Neural progenitor cell (in vitro differentiated cells): ENCODE measurements around the gene PIK3R2. TPM values are rescaled to one million over a fixed set of nuclear protein-coding genes. Genes with fewer than 3 reads are reported as not detected.
"Not testable (repeated sequence)": the region's sequence is repeated elsewhere in the genome, so short reads cannot be mapped to it uniquely, and the experiment has no call there.

Experiments used
- DNase-seq: peaks from one replicate; pipeline ENCODE4 v3.0.0-alpha.2; 2016; ENCODE audit warnings: low spot score
- H2AFZ ChIP-seq: fragments of 200-600 bp; sonication (generic); replicated peaks from 2 replicates; pipeline ENCODE4 v1.6.1; 2016; ENCODE audit warnings: antibody characterized with exemption
- H3F3A ChIP-seq: fragments of 200-600 bp; sonication (generic); 2 replicates; pipeline ENCODE4 v1.6.1; 2016; ENCODE audit warnings: antibody characterized with exemption, low read depth
- H3K27ac ChIP-seq: fragments of 200-600 bp; sonication (generic); 2 replicates; pipeline ENCODE4 v1.5.1; 2016; ENCODE audit warnings: mild to moderate bottlenecking
- H3K27me3 ChIP-seq: fragments of 200-600 bp; sonication (generic); 2 replicates; pipeline ENCODE4 v1.6.1; 2016; ENCODE audit warnings: mild to moderate bottlenecking, moderate library complexity
- H3K36me3 ChIP-seq: fragments of 200-600 bp; sonication (generic); 2 replicates; pipeline ENCODE4 v1.5.1; 2016
- H3K4me1 ChIP-seq: fragments of 200-600 bp; sonication (generic); 2 replicates; pipeline ENCODE4 v1.6.1; 2016; ENCODE audit warnings: mixed run types
- H3K4me2 ChIP-seq: fragments of 200-600 bp; sonication (generic); 2 replicates; pipeline ENCODE4 v1.6.1; 2016
- H3K4me3 ChIP-seq: fragments of 200-600 bp; sonication (generic); 2 replicates; pipeline ENCODE4 v1.5.1; 2016
- H3K79me2 ChIP-seq: fragments of 200-600 bp; sonication (generic); 2 replicates; pipeline ENCODE4 v1.6.1; 2016; ENCODE audit warnings: low read depth
- H3K9ac ChIP-seq: fragments of 200-600 bp; sonication (generic); 2 replicates; pipeline ENCODE4 v1.6.1; 2016
- H3K9me3 ChIP-seq: fragments of 200-600 bp; sonication (generic); 2 replicates; pipeline ENCODE4 v1.5.1; 2016; ENCODE audit warnings: low read depth
- H4K20me1 ChIP-seq: fragments of 200-600 bp; sonication (generic); 2 replicates; pipeline ENCODE4 v1.6.1; 2016; ENCODE audit warnings: low read depth
- H3K27ac Mint-ChIP-seq: 3 replicates; pipeline ENCODE4 v1.8.0; 2021; ENCODE audit warnings: mixed read lengths
- H3K27me3 Mint-ChIP-seq: 2 replicates; pipeline ENCODE4 v1.8.0; 2022; ENCODE audit warnings: low read depth, mild to moderate bottlenecking, inconsistent platforms, moderate library complexity, mixed read lengths; ENCODE audit not compliant: insufficient read depth
- H3K36me3 Mint-ChIP-seq: 3 replicates; pipeline ENCODE4 v1.8.0; 2021; ENCODE audit warnings: mixed read lengths
- H3K4me1 Mint-ChIP-seq: 3 replicates; pipeline ENCODE4 v1.8.0; 2021; ENCODE audit warnings: mixed read lengths
- H3K4me3 Mint-ChIP-seq: 3 replicates; pipeline ENCODE4 v1.8.0; 2021; ENCODE audit warnings: mild to moderate bottlenecking, moderate library complexity, mixed read lengths
- H3K9me3 Mint-ChIP-seq: 3 replicates; pipeline ENCODE4 v1.8.0; 2020; ENCODE audit warnings: mixed read lengths
- CTCF ChIP-seq: fragments of 200-600 bp; sonication (generic); IDR thresholded peaks from 2 replicates; pipeline ENCODE4 v1.5.1; 2017; ENCODE audit warnings: antibody characterized with exemption, mild to moderate bottlenecking
- EZH2 ChIP-seq: fragments of 200-600 bp; sonication (generic); IDR thresholded peaks from 2 replicates; pipeline ENCODE4 v1.6.1; 2017; ENCODE audit warnings: antibody characterized with exemption, mild to moderate bottlenecking, moderate library complexity
- EZH2phosphoT487 ChIP-seq: fragments of 200-600 bp; sonication (generic); IDR thresholded peaks from 2 replicates; pipeline ENCODE4 v1.6.1; 2017; ENCODE audit warnings: antibody characterized with exemption
- total RNA-seq: library from RNA; depleted of rRNA; stranded (reverse); fragments of >200 nt; gene quantifications from 2 replicates; pipeline ENCODE4 v1.2.3, GENCODE V29; 2015; ENCODE audit warnings: low replicate concordance

Gene PIK3R2
- total RNA-seq: 21.4 and 41.8 TPM in 2 replicates

GRCh38 chr19:18152817-18153555 is at the start of gene PIK3R2:
PIK3R2 (plus strand) TSS chr19:18153163; CDS start chr19:18155880, 2,717 bp downstream.
- Mint-ChIP-seq H3K4me3 (peak within 1 kb of the TSS; percentile 92), H3K27me3 (peaks cover 7% of the 10 kb centered on the region), H3K36me3 (peaks cover 3% of the 10 kb centered on the region), H3K4me1 (peaks cover 31% of the 10 kb centered on the region), H3K27ac (peak within 1 kb of the TSS; percentile 97), H3K9me3 (no peaks in the 10 kb centered on the region)
- H3K9me3 ChIP-seq: no peaks in the 10 kb centered on the region
- H3K4me1 ChIP-seq: peaks cover 15% of the 10 kb centered on the region
- peaks cover 23% of the 10 kb centered on the region for H3K79me2 ChIP-seq
- H4K20me1 ChIP-seq: peaks cover 26% of the 10 kb centered on the region
- no peaks in the 10 kb centered on the region for H3K36me3 ChIP-seq
- H3K4me3 ChIP-seq: peak within 1 kb of the TSS; percentile 91
- TF ChIP-seq CTCF: no peak
- peaks cover 41% of the 10 kb centered on the region for H3F3A ChIP-seq
- peak within 1 kb of the TSS; percentile 88 for H2AFZ ChIP-seq
- DNase-seq: peak; percentile 100
- H3K9ac ChIP-seq: peak within 1 kb of the TSS; percentile 93
- peak within 1 kb of the TSS; percentile 80 for H3K27ac ChIP-seq
- H3K27me3 ChIP-seq: no peaks in the 10 kb centered on the region
- peak within 1 kb of the TSS; percentile 91 for H3K4me2 ChIP-seq

- H3K4me3 ChIP-seq: peak overlapping the region; percentile 48
- H3K4me3 Mint-ChIP-seq: peak overlapping the region; percentile 80
- peaks cover 3% of the 10 kb centered on the region for H3K9me3 Mint-ChIP-seq
- no peak for DNase-seq
- H3K27ac ChIP-seq: no peak overlapping the region
- H4K20me1 ChIP-seq: no peaks in the 10 kb centered on the region
- H3K27me3 Mint-ChIP-seq: peaks cover 29% of the 10 kb centered on the region
- no peak for TF ChIP-seq EZH2phosphoT487
- TF ChIP-seq CTCF: no peak
- TF ChIP-seq EZH2: no peak
- no peaks in the 10 kb centered on the region for H3K79me2 ChIP-seq
- H3K9ac ChIP-seq: no peak overlapping the region
- H3K36me3 Mint-ChIP-seq: no peaks in the 10 kb centered on the region
- H3K27me3 ChIP-seq: peaks cover 21% of the 10 kb centered on the region
- H3K4me2 ChIP-seq: peak overlapping the region; percentile 80
- H3K9me3 ChIP-seq: no peaks in the 10 kb centered on the region
- H3K4me1 Mint-ChIP-seq: peaks cover 31% of the 10 kb centered on the region
- no peaks in the 10 kb centered on the region for H3K36me3 ChIP-seq
- H2AFZ ChIP-seq: peak overlapping the region; percentile 61
- H3F3A ChIP-seq: peaks cover 38% of the 10 kb centered on the region
- H3K27ac Mint-ChIP-seq: peak overlapping the region; percentile 79
- peaks cover 13% of the 10 kb centered on the region for H3K4me1 ChIP-seq
Measured at GRCh38 chr19:18104793-18105131, 48.2 kb upstream of the PIK3R2 start.

- H3K79me2 ChIP-seq, H3K9me3 ChIP-seq, H3K4me2 ChIP-seq, H3K27ac ChIP-seq, H3K9me3 Mint-ChIP-seq, DNase-seq, H3K4me3 Mint-ChIP-seq, H4K20me1 ChIP-seq, H3K9ac ChIP-seq, H3K4me3 ChIP-seq, H2AFZ ChIP-seq, H3K27ac Mint-ChIP-seq, H3K36me3 Mint-ChIP-seq, H3K36me3 ChIP-seq: not testable (repeated sequence)
- peaks cover 28% of the 10 kb centered on the region for H3K27me3 Mint-ChIP-seq
- peaks cover 13% of the 10 kb centered on the region for H3K4me1 ChIP-seq
- H3K4me1 Mint-ChIP-seq: peaks cover 29% of the 10 kb centered on the region
- H3F3A ChIP-seq: peaks cover 33% of the 10 kb centered on the region
- peaks cover 23% of the 10 kb centered on the region for H3K27me3 ChIP-seq
Measured at GRCh38 chr19:18105259-18105658, 47.7 kb upstream of the PIK3R2 start.

GRCh38 chr19:18107235-18107634 is 45.7 kb upstream of the PIK3R2 start:
- H3F3A ChIP-seq: peaks cover 29% of the 10 kb centered on the region
- H3K4me3 ChIP-seq: no peak overlapping the region
- no peak overlapping the region for H3K27ac ChIP-seq
- peaks cover 28% of the 10 kb centered on the region for H3K27me3 Mint-ChIP-seq
- no peaks in the 10 kb centered on the region for H3K79me2 ChIP-seq
- no peak overlapping the region for H3K4me3 Mint-ChIP-seq
- no peak overlapping the region for H2AFZ ChIP-seq
- no peak for TF ChIP-seq EZH2
- no peak for TF ChIP-seq CTCF
- no peak for TF ChIP-seq EZH2phosphoT487
- peaks cover 6% of the 10 kb centered on the region for H4K20me1 ChIP-seq
- H3K4me1 Mint-ChIP-seq: peaks cover 24% of the 10 kb centered on the region
- no peak overlapping the region for H3K9ac ChIP-seq
- H3K9me3 Mint-ChIP-seq: peaks cover 3% of the 10 kb centered on the region
- H3K36me3 Mint-ChIP-seq: no peaks in the 10 kb centered on the region
- H3K27ac Mint-ChIP-seq: no peak overlapping the region
- peaks cover 33% of the 10 kb centered on the region for H3K27me3 ChIP-seq
- H3K9me3 ChIP-seq: no peaks in the 10 kb centered on the region
- no peak for DNase-seq
- no peak overlapping the region for H3K4me2 ChIP-seq
- H3K36me3 ChIP-seq: no peaks in the 10 kb centered on the region
- no peaks in the 10 kb centered on the region for H3K4me1 ChIP-seq
